ENCODE data around the gene SCYGR4.

DNA sequence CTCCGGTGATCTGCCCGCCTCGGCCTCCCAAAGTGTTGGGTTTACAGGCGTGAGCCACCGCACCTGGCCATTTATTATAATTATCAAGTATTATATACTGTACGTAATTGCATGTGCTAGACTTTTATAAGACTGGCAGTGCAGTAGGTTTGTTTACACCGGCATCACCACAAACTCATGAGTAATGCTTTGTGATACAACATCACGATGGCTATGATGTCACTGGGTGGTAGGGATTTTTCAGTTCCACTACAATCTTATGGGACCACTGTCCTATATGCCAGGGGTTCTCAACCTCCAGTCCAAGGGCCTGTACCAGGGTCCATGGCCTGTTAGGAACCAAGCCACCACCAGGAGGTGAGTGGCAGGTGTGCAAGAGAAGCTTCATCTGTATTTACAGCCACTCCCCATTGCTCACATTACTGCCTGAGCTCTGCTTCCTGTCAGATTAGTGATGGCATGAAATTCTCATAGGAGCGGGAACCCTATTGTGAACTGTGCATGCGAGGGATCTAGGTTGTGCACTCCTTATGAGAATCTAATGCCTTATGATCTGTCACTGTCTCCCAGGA, 9.4 kb downstream of the SCYGR4 start:
- no peak for TF ChIP-seq RCOR1 (conservative IDR thresholded peaks at IDR 0.05; ENCODE audit: low read depth, low read length)
- TF ChIP-seq, protein P1, sequence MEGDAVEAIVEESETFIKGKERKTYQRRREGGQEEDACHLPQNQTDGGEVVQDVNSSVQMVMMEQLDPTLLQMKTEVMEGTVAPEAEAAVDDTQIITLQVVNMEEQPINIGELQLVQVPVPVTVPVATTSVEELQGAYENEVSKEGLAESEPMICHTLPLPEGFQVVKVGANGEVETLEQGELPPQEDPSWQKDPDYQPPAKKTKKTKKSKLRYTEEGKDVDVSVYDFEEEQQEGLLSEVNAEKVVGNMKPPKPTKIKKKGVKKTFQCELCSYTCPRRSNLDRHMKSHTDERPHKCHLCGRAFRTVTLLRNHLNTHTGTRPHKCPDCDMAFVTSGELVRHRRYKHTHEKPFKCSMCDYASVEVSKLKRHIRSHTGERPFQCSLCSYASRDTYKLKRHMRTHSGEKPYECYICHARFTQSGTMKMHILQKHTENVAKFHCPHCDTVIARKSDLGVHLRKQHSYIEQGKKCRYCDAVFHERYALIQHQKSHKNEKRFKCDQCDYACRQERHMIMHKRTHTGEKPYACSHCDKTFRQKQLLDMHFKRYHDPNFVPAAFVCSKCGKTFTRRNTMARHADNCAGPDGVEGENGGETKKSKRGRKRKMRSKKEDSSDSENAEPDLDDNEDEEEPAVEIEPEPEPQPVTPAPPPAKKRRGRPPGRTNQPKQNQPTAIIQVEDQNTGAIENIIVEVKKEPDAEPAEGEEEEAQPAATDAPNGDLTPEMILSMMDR (IDR thresholded peaks at IDR 0.05 in 2 of 3, conservative IDR thresholded peaks at IDR 0.05 in 1 of 3; ENCODE audit: control insufficient read depth in 2 of 3, extremely low read depth in 1 of 3, insufficient read depth in 1 of 3, low read depth in 3 of 3, low read length in 3 of 3): no peak
- no peak for TF ChIP-seq EP300 (IDR thresholded peaks at IDR 0.05; ENCODE audit: borderline replicate concordance in 1 of 2, control insufficient read depth in 1 of 2, low read depth in 2 of 2, low read length in 2 of 2)
- TF ChIP-seq, protein P2, sequence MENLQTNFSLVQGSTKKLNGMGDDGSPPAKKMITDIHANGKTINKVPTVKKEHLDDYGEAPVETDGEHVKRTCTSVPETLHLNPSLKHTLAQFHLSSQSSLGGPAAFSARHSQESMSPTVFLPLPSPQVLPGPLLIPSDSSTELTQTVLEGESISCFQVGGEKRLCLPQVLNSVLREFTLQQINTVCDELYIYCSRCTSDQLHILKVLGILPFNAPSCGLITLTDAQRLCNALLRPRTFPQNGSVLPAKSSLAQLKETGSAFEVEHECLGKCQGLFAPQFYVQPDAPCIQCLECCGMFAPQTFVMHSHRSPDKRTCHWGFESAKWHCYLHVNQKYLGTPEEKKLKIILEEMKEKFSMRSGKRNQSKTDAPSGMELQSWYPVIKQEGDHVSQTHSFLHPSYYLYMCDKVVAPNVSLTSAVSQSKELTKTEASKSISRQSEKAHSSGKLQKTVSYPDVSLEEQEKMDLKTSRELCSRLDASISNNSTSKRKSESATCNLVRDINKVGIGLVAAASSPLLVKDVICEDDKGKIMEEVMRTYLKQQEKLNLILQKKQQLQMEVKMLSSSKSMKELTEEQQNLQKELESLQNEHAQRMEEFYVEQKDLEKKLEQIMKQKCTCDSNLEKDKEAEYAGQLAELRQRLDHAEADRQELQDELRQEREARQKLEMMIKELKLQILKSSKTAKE (IDR thresholded peaks at IDR 0.05; ENCODE audit: low read depth, poor library complexity, severe bottlenecking): no peak
- TF ChIP-seq, protein P3, sequence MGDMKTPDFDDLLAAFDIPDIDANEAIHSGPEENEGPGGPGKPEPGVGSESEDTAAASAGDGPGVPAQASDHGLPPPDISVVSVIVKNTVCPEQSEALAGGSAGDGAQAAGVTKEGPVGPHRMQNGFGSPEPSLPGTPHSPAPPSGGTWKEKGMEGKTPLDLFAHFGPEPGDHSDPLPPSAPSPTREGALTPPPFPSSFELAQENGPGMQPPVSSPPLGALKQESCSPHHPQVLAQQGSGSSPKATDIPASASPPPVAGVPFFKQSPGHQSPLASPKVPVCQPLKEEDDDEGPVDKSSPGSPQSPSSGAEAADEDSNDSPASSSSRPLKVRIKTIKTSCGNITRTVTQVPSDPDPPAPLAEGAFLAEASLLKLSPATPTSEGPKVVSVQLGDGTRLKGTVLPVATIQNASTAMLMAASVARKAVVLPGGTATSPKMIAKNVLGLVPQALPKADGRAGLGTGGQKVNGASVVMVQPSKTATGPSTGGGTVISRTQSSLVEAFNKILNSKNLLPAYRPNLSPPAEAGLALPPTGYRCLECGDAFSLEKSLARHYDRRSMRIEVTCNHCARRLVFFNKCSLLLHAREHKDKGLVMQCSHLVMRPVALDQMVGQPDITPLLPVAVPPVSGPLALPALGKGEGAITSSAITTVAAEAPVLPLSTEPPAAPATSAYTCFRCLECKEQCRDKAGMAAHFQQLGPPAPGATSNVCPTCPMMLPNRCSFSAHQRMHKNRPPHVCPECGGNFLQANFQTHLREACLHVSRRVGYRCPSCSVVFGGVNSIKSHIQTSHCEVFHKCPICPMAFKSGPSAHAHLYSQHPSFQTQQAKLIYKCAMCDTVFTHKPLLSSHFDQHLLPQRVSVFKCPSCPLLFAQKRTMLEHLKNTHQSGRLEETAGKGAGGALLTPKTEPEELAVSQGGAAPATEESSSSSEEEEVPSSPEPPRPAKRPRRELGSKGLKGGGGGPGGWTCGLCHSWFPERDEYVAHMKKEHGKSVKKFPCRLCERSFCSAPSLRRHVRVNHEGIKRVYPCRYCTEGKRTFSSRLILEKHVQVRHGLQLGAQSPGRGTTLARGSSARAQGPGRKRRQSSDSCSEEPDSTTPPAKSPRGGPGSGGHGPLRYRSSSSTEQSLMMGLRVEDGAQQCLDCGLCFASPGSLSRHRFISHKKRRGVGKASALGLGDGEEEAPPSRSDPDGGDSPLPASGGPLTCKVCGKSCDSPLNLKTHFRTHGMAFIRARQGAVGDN (IDR thresholded peaks at IDR 0.05): no peak
- no peak for TF ChIP-seq MTA3 (IDR thresholded peaks at IDR 0.05; ENCODE audit: borderline replicate concordance, low read length)
- TF ChIP-seq CHD4 (IDR thresholded peaks at IDR 0.05): no peak
- TF ChIP-seq RAD21 (IDR thresholded peaks at IDR 0.05; ENCODE audit: insufficient read depth, low read depth, low read length): no peak
- TF ChIP-seq NR2C1 (IDR thresholded peaks at IDR 0.05): no peak

All from GM12878 (cell line).